Neuronal stem cell (in vitro differentiated cells): ENCODE data around the gene ITSN1.

ENCODE experiments used
- DNase-seq: peaks from one replicate; pipeline ENCODE4 v3.0.0-alpha.2; 2013; ENCODE audit warnings: low spot score
- H2AFZ ChIP-seq: one replicate; pipeline ENCODE4 v1.6.1; 2013; ENCODE audit warnings: mild to moderate bottlenecking, low read length, inconsistent platforms
- H2AK5ac ChIP-seq: 2 replicates; pipeline ENCODE4 v1.6.1; 2013; ENCODE audit warnings: low read depth, mild to moderate bottlenecking, inconsistent platforms, low read length, moderate library complexity, mixed read lengths
- H2BK120ac ChIP-seq: 2 replicates; pipeline ENCODE4 v1.6.1; 2013; ENCODE audit warnings: low read depth, mild to moderate bottlenecking, inconsistent platforms, low read length, moderate library complexity, mixed read lengths
- H2BK12ac ChIP-seq: one replicate; pipeline ENCODE4 v1.6.1; 2013; ENCODE audit warnings: low read length, inconsistent platforms
- H2BK15ac ChIP-seq: 2 replicates; pipeline ENCODE4 v1.6.1; 2013; ENCODE audit warnings: mild to moderate bottlenecking, low read length, inconsistent platforms, mixed read lengths
- H2BK5ac ChIP-seq: one replicate; pipeline ENCODE4 v1.6.1; 2013; ENCODE audit warnings: inconsistent platforms, mild to moderate bottlenecking, low read length, moderate library complexity
- H3K14ac ChIP-seq: one replicate; pipeline ENCODE4 v1.6.1; 2013; ENCODE audit warnings: low read length, inconsistent platforms
- H3K18ac ChIP-seq: 2 replicates; pipeline ENCODE4 v1.6.1; 2013; ENCODE audit warnings: low read length, inconsistent platforms
- H3K23ac ChIP-seq: 2 replicates; pipeline ENCODE4 v1.6.1; 2013; ENCODE audit warnings: low read depth, mild to moderate bottlenecking, mixed read lengths, low read length, inconsistent platforms; ENCODE audit not compliant: poor library complexity
- H3K27ac ChIP-seq: replicated peaks from 3 replicates; pipeline ENCODE4 v1.5.1; 2013; ENCODE audit warnings: low read length, inconsistent platforms
- H3K27me3 ChIP-seq, 3 experiments: 2 replicates each; pipeline ENCODE4 v1.6.1; 2013; ENCODE audit warnings: low read length in 3 of 3, mild to moderate bottlenecking in 2 of 3, inconsistent platforms in 1 of 3, low read depth in 1 of 3, mixed read lengths in 1 of 3, moderate library complexity in 1 of 3; ENCODE audit not compliant: control insufficient read depth in 3 of 3, insufficient read depth in 3 of 3
- H3K36me3 ChIP-seq, 2 donors: replicated peaks in 1 of 2; 2 replicates each; pipeline ENCODE4 v1.6.1; 2013; ENCODE audit warnings: low read length in 2 of 2; ENCODE audit not compliant: control insufficient read depth in 2 of 2, insufficient read depth in 2 of 2
- H3K4ac ChIP-seq: 2 replicates; pipeline ENCODE4 v1.6.1; 2013; ENCODE audit warnings: inconsistent platforms, mild to moderate bottlenecking, low read length, moderate library complexity
- H3K4me1 ChIP-seq, 2 donors: 1 replicate in 1 of 2; 2 replicates in 1 of 2; pipeline ENCODE4 v1.6.1; 2013; ENCODE audit warnings: low read length in 2 of 2, low read depth in 1 of 2; ENCODE audit not compliant: control insufficient read depth in 2 of 2, insufficient read depth in 1 of 2
- H3K4me2 ChIP-seq: one replicate; pipeline ENCODE4 v1.6.1; 2013; ENCODE audit warnings: mild to moderate bottlenecking, low read length, inconsistent platforms; ENCODE audit not compliant: insufficient read depth, poor library complexity, severe bottlenecking
- H3K4me3 ChIP-seq, 2 donors: 2 replicates each; pipeline ENCODE4 v1.5.1; 2013; ENCODE audit warnings: low read length in 2 of 2, mild to moderate bottlenecking in 2 of 2, inconsistent platforms in 1 of 2, moderate library complexity in 1 of 2
- H3K79me1 ChIP-seq: one replicate; pipeline ENCODE4 v1.6.1; 2013; ENCODE audit warnings: low read depth, mild to moderate bottlenecking, inconsistent platforms, low read length, moderate library complexity
- H3K9ac ChIP-seq: one replicate; pipeline ENCODE4 v1.6.1; 2013; ENCODE audit warnings: mild to moderate bottlenecking, low read depth, low read length, inconsistent platforms; ENCODE audit not compliant: poor library complexity
- H3K9me3 ChIP-seq, 2 donors: replicated peaks in 1 of 2; 2 replicates each; pipeline versions ENCODE3 to v1.6.1; 2013; ENCODE audit warnings: low read length in 2 of 2, mild to moderate bottlenecking in 2 of 2, inconsistent platforms in 1 of 2, low read depth in 1 of 2, mixed read lengths in 1 of 2, moderate library complexity in 1 of 2; ENCODE audit not compliant: control insufficient read depth in 2 of 2, insufficient read depth in 1 of 2
- H4K8ac ChIP-seq: one replicate; pipeline ENCODE4 v1.6.1; 2013; ENCODE audit warnings: low read depth, mild to moderate bottlenecking, inconsistent platforms, low read length, moderate library complexity
- H4K91ac ChIP-seq: one replicate; pipeline ENCODE4 v1.6.1; 2013; ENCODE audit warnings: low read length, low read depth, mild to moderate bottlenecking, inconsistent platforms; ENCODE audit not compliant: poor library complexity
- WGBS, 2 donors: extraction: QIAGEN DNeasy Blood & Tissue Kit; methylation state at CpG; one replicate each; pipeline ENCODE4 v1.1.7; 2013; ENCODE audit warnings: missing lambda C conversion rate in 2 of 2, mixed read lengths in 1 of 2; ENCODE audit not compliant: insufficient read length in 2 of 2, insufficient replicate concordance in 1 of 2; ENCODE audit errors: extremely low coverage in 2 of 2; 5-methylcytosine and 5-hydroxymethylcytosine counted together

The ITSN1 gene

DNA sequence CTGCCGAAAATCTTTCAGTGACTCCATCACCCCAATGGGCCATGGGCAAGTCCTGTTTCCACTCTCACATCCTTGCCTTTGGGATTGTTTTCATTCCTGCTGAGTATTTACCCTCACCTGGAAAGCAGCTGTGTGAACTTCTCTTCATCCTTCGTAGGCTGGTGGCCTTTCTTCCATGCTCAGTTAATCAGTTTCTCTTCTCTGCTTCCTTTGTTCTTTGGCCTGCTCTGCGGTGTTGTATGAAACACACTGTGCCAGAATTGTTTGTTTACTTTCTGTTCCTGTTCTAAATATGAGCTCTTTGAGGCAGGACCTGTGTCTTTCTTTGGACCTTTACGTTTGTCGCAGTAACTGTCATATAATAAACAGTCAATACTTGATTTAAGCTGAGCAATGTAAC is 48.6 kb downstream of the ITSN1 start:
- Histone ChIP-seq H3K36me3 (peaks cover 0 to 4% of the 10 kb centered on the region in 2 donors), H3K79me1 (peaks cover 4% of the 10 kb centered on the region), H3K23ac (no peak overlapping the region), H3K4me1 (peaks cover 13 to 32% of the 10 kb centered on the region in 2 donors), H3K9ac (no peak overlapping the region), H2BK120ac (no peak overlapping the region), H2AK5ac (no peak overlapping the region), H2BK12ac (no peak overlapping the region), H4K91ac (no peak overlapping the region), H4K8ac (no peak overlapping the region), H3K9me3 (no peaks in the 10 kb centered on the region), H3K14ac (no peak overlapping the region), H3K4me2 (no peak overlapping the region), H3K4ac (no peak overlapping the region), H3K27ac (no peak overlapping the region), H3K4me3 (no peak overlapping the region), H2BK15ac (no peak overlapping the region), H2AFZ (no peak overlapping the region), H3K18ac (no peak overlapping the region), H3K27me3 (no peaks in the 10 kb centered on the region), H2BK5ac (no peak overlapping the region)
- no CpG with 5 or more reads among the region's 5 CpGs for WGBS, 2 donors
- no peak for DNase-seq

DNA sequence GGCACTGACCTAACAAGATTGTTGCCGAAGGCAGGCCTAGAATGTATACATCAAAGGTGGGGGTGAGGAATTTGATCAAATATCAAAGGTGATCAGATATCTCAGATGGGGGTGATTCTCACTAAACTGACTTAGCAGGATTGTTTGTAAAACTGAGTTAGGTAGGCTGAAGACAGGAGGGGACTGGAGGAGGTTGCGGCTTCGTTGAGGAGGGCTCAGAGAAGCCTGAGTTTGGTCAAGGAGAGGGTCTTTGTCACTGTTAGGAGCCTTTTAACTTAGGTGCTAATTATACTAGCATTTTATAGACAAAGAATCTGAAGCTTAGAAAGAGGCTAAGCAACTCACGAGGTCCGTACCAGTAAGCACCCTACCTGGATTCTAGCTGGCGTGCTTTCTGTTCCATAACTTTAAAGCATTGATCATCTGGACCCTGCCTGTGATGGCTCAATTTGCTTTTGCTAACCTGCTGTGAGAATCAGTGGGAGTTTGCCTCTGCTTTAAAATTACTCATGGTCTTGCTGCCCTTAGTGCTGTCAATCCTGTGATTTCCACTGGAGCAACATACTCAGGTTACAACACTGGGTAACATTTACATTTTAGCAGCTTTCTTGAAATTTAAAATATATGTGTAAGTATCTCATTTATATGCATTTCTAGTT is 49.8 kb downstream of the ITSN1 start:
- no peak overlapping the region for H3K4me3 ChIP-seq
- no peak overlapping the region for H3K18ac ChIP-seq
- H3K9me3 ChIP-seq = no peaks in the 10 kb centered on the region
- no peak overlapping the region for H3K4me2 ChIP-seq
- H2AFZ ChIP-seq = no peak overlapping the region
- H2BK120ac ChIP-seq = no peak overlapping the region
- no peak overlapping the region for H4K91ac ChIP-seq
- no peak overlapping the region for H4K8ac ChIP-seq
- no peak overlapping the region for H2BK12ac ChIP-seq
- H3K36me3 ChIP-seq = peaks cover 0 to 4% of the 10 kb centered on the region in 2 donors
- H3K4ac ChIP-seq = no peak overlapping the region
- H2BK15ac ChIP-seq = no peak overlapping the region
- no CpG with 5 or more reads among the region's 6 CpGs for WGBS, 2 donors
- no peak overlapping the region for H3K27ac ChIP-seq
- H3K23ac ChIP-seq = no peak overlapping the region
- H3K9ac ChIP-seq = no peak overlapping the region
- H3K79me1 ChIP-seq = peaks cover 4% of the 10 kb centered on the region
- H3K27me3 ChIP-seq = no peaks in the 10 kb centered on the region
- H2AK5ac ChIP-seq = no peak overlapping the region
- H2BK5ac ChIP-seq = no peak overlapping the region
- DNase-seq = no peak
- H3K14ac ChIP-seq = no peak overlapping the region
- peaks cover 14 to 36% of the 10 kb centered on the region in 2 donors for H3K4me1 ChIP-seq

DNA sequence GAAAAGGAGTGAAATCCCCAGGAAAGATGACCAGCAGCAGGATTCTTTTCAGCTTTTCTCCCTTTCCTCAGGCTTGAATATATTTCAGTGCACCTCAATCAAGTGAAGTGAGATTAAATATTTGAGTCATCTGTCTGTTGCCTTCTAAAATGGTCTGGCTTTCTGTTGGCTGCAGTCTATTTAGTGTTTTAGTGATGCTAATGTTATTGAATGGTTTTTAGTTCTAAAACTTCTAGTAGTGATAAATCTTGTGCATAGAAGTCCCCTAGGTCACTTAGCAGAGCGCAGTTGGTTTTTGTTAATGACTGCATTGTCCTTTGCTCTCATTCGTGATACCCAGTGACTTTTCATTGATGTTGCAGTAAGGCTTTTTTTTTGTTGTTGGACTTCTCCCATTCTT is 53.5 kb downstream of the ITSN1 start:
- Histone ChIP-seq H3K4me2 (no peak overlapping the region), H3K14ac (no peak overlapping the region), H3K36me3 (no peaks in the 10 kb centered on the region), H2BK15ac (no peak overlapping the region), H3K9me3 (no peaks in the 10 kb centered on the region), H2AFZ (no peak overlapping the region), H2BK5ac (no peak overlapping the region), H4K91ac (no peak overlapping the region), H3K4ac (no peak overlapping the region), H3K27ac (no peak overlapping the region), H3K4me3 (no peak overlapping the region), H3K79me1 (peaks cover 4% of the 10 kb centered on the region), H3K9ac (no peak overlapping the region), H3K23ac (no peak overlapping the region), H3K18ac (no peak overlapping the region), H3K4me1 (peaks cover 16 to 35% of the 10 kb centered on the region in 2 donors), H3K27me3 (no peaks in the 10 kb centered on the region), H2BK120ac (no peak overlapping the region), H2BK12ac (no peak overlapping the region), H4K8ac (no peak overlapping the region), H2AK5ac (no peak overlapping the region)
- DNase-seq = no peak
- WGBS, 2 donors = no CpG with 5 or more reads among the region's 2 CpGs

DNA sequence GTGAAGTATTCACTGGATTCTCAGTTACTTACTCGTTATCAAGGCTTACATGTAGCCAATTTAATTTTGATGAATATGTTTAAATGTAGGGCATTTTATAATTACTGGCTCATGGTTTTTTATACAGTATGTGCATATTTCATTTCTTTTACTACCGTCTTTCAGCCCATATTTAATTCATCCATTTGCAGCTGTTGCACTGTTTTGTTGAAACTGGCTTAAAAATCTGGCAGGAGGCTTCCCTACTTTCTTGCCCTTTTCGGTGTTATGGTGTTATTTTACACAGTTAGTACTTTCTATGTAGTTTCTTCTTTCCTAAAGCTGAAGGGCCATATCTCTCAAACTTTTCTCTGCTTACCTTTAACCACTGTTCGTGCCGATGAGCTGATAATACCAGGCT is 54.2 kb downstream of the ITSN1 start:
- Histone ChIP-seq H2BK5ac (no peak overlapping the region), H3K14ac (no peak overlapping the region), H3K4me2 (no peak overlapping the region), H4K8ac (no peak overlapping the region), H2BK15ac (no peak overlapping the region), H3K27me3 (no peaks in the 10 kb centered on the region), H3K4ac (no peak overlapping the region), H3K36me3 (no peaks in the 10 kb centered on the region), H2AK5ac (no peak overlapping the region), H2BK12ac (no peak overlapping the region), H2BK120ac (no peak overlapping the region), H3K18ac (no peak overlapping the region), H3K9me3 (no peaks in the 10 kb centered on the region), H3K27ac (no peak overlapping the region), H3K79me1 (peaks cover 4% of the 10 kb centered on the region), H3K4me1 (peaks cover 14 to 35% of the 10 kb centered on the region in 2 donors), H3K23ac (no peak overlapping the region), H2AFZ (no peak overlapping the region), H3K4me3 (no peak overlapping the region), H4K91ac (no peak overlapping the region), H3K9ac (no peak overlapping the region)
- no peak for DNase-seq
- no CpG with 5 or more reads among the region's 5 CpGs for WGBS, 2 donors
